H9 (cell line): ENCODE results near the gene POLR2A. TPM values are rescaled to one million over a fixed set of nuclear protein-coding genes. Genes with fewer than 3 reads are reported as not detected.

ENCODE experiments used
- DNase-seq: peaks from one replicate; pipeline ENCODE4 v3.0.0-alpha.2; 2017
- H2AFZ ChIP-seq: one replicate; pipeline ENCODE4 v1.6.1; 2013; ENCODE audit warnings: mild to moderate bottlenecking, low read length, control low read depth, moderate library complexity
- H2AK5ac ChIP-seq: 2 replicates; pipeline ENCODE4 v1.6.1; 2013; ENCODE audit warnings: low read length, control low read depth, mixed read lengths; ENCODE audit not compliant: insufficient read length
- H2BK120ac ChIP-seq: one replicate; pipeline ENCODE4 v1.6.1; 2013; ENCODE audit warnings: low read depth, mild to moderate bottlenecking, low read length, control low read depth, inconsistent platforms; ENCODE audit not compliant: poor library complexity, severe bottlenecking
- H2BK12ac ChIP-seq: 2 replicates; pipeline ENCODE4 v1.6.1; 2013; ENCODE audit warnings: low read length, control low read depth, mixed read lengths, low read depth; ENCODE audit not compliant: insufficient read length
- H2BK15ac ChIP-seq: 2 replicates; pipeline ENCODE4 v1.6.1; 2013; ENCODE audit warnings: low read depth, low read length, control low read depth
- H2BK20ac ChIP-seq: one replicate; pipeline ENCODE4 v1.6.1; 2013; ENCODE audit warnings: low read depth, mild to moderate bottlenecking, low read length, control low read depth, inconsistent platforms; ENCODE audit not compliant: poor library complexity, severe bottlenecking
- H2BK5ac ChIP-seq: 2 replicates; pipeline ENCODE4 v1.6.1; 2013; ENCODE audit warnings: low read length, control low read depth, mixed read lengths; ENCODE audit not compliant: insufficient read length
- H3K14ac ChIP-seq: 2 replicates; pipeline ENCODE4 v1.6.1; 2013; ENCODE audit warnings: low read length, control low read depth; ENCODE audit not compliant: insufficient read depth
- H3K18ac ChIP-seq: 2 replicates; pipeline ENCODE4 v1.6.1; 2013; ENCODE audit warnings: low read depth, mild to moderate bottlenecking, mixed read lengths, low read length, control low read depth; ENCODE audit not compliant: insufficient read length
- H3K23ac ChIP-seq: 2 replicates; pipeline ENCODE4 v1.6.1; 2013; ENCODE audit warnings: low read length, control low read depth, mixed read lengths, low read depth; ENCODE audit not compliant: insufficient read length
- H3K23me2 ChIP-seq: 2 replicates; pipeline ENCODE4 v1.6.1; 2013; ENCODE audit warnings: low read depth, mild to moderate bottlenecking, mixed read lengths, low read length, control low read depth; ENCODE audit not compliant: insufficient read length, poor library complexity, severe bottlenecking
- H3K27ac ChIP-seq: 2 replicates; pipeline ENCODE4 v1.5.1; 2013; ENCODE audit warnings: low read length, control low read depth, mixed read lengths, low read depth; ENCODE audit not compliant: insufficient read length
- H3K27me3 ChIP-seq: 2 replicates; pipeline ENCODE4 v1.6.1; 2013; ENCODE audit warnings: low read length, control low read depth, inconsistent platforms; ENCODE audit not compliant: insufficient read depth
- H3K4ac ChIP-seq: 2 replicates; pipeline ENCODE4 v1.6.1; 2013; ENCODE audit warnings: low read depth, mild to moderate bottlenecking, control low read depth, inconsistent platforms, low read length, moderate library complexity
- H3K4me1 ChIP-seq: 2 replicates; pipeline ENCODE4 v1.6.1; 2013; ENCODE audit warnings: low read length, control low read depth, inconsistent platforms; ENCODE audit not compliant: insufficient read depth
- H3K4me2 ChIP-seq: 2 replicates; pipeline ENCODE4 v1.6.1; 2013; ENCODE audit warnings: low read length, control low read depth, mixed read lengths; ENCODE audit not compliant: insufficient read length, insufficient read depth
- H3K56ac ChIP-seq: 2 replicates; pipeline ENCODE4 v1.6.1; 2013; ENCODE audit warnings: low read depth, mild to moderate bottlenecking, mixed read lengths, low read length, control low read depth; ENCODE audit not compliant: insufficient read length
- H3K79me1 ChIP-seq: 2 replicates; pipeline ENCODE4 v1.6.1; 2013; ENCODE audit warnings: low read depth, mild to moderate bottlenecking, moderate library complexity, low read length, control low read depth, inconsistent platforms; ENCODE audit not compliant: insufficient read depth, poor library complexity, severe bottlenecking
- H3K79me2 ChIP-seq: 2 replicates; pipeline ENCODE4 v1.6.1; 2013; ENCODE audit warnings: low read length, control low read depth, inconsistent platforms; ENCODE audit not compliant: insufficient read depth
- H3K9ac ChIP-seq: 2 replicates; pipeline ENCODE4 v1.6.1; 2013; ENCODE audit warnings: low read length, control low read depth, mixed read lengths; ENCODE audit not compliant: insufficient read length; ENCODE audit errors: extremely low read depth
- H3K9me3 ChIP-seq: one replicate; pipeline ENCODE4 v1.6.1; 2013; ENCODE audit warnings: low read depth, low read length, inconsistent platforms; ENCODE audit not compliant: control insufficient read depth
- H3T11ph ChIP-seq: one replicate; pipeline ENCODE4 v1.6.1; 2013; ENCODE audit warnings: mild to moderate bottlenecking, low read length, control low read depth, inconsistent platforms
- H4K20me1 ChIP-seq: one replicate; pipeline ENCODE4 v1.6.1; 2013; ENCODE audit not compliant: control insufficient read depth, insufficient read length, insufficient read depth
- H4K5ac ChIP-seq: 2 replicates; pipeline ENCODE4 v1.6.1; 2013; ENCODE audit warnings: low read depth, mild to moderate bottlenecking, mixed read lengths, low read length, control low read depth; ENCODE audit not compliant: insufficient read length
- H4K8ac ChIP-seq: replicated peaks from 2 replicates; pipeline ENCODE4 v1.6.1; 2013; ENCODE audit warnings: low read length, control low read depth, mixed read lengths, low read depth; ENCODE audit not compliant: insufficient read length
- H4K91ac ChIP-seq: 2 replicates; pipeline ENCODE4 v1.6.1; 2013; ENCODE audit warnings: low read depth, mild to moderate bottlenecking, moderate library complexity, mixed read lengths, low read length, control low read depth; ENCODE audit not compliant: insufficient read length
- H3K27ac Mint-ChIP-seq, 3 experiments: 2 replicates in 2 of 3; 3 replicates in 1 of 3; pipeline ENCODE4 v1.8.0; 2020 to 2021; ENCODE audit warnings: mixed read lengths in 3 of 3, mild to moderate bottlenecking in 1 of 3, moderate library complexity in 1 of 3
- H3K27me3 Mint-ChIP-seq: 2 replicates; pipeline ENCODE4 v1.8.0; 2021; ENCODE audit warnings: low read depth, mild to moderate bottlenecking, moderate library complexity, mixed read lengths
- H3K36me3 Mint-ChIP-seq, 3 experiments: 2 replicates in 2 of 3; 3 replicates in 1 of 3; pipeline ENCODE4 v1.8.0; 2020 to 2021; ENCODE audit warnings: low read depth in 3 of 3, mixed read lengths in 3 of 3; ENCODE audit not compliant: insufficient read depth in 1 of 3
- H3K4me1 Mint-ChIP-seq, 2 experiments: 2 replicates each; pipeline ENCODE4 v1.8.0; 2020; ENCODE audit warnings: mixed read lengths in 2 of 2
- H3K4me3 Mint-ChIP-seq, 2 experiments: 2 replicates in 1 of 2; 3 replicates in 1 of 2; pipeline ENCODE4 v1.8.0; 2020 to 2021; ENCODE audit warnings: mild to moderate bottlenecking in 2 of 2, mixed read lengths in 2 of 2, moderate library complexity in 1 of 2
- H3K9me3 Mint-ChIP-seq, 2 experiments: 2 replicates in 1 of 2; 3 replicates in 1 of 2; pipeline ENCODE4 v1.8.0; 2020; ENCODE audit warnings: mild to moderate bottlenecking in 2 of 2, mixed read lengths in 2 of 2, moderate library complexity in 1 of 2
- CTCF ChIP-seq: fragments of 200-600 bp; sonication (generic); conservative IDR thresholded peaks from 3 replicates; pipeline ENCODE4 v1.8.0; 2021; ENCODE audit warnings: antibody characterized with exemption, mild to moderate bottlenecking
- WGBS: extraction: QIAGEN DNeasy Blood & Tissue Kit; methylation state at CpG from one replicate; pipeline ENCODE4 v1.1.7; 2013; ENCODE audit warnings: missing lambda C conversion rate, low lambda C conversion rate, mixed read lengths; ENCODE audit not compliant: insufficient read length; ENCODE audit errors: extremely low coverage; 5-methylcytosine and 5-hydroxymethylcytosine counted together
- total RNA-seq: library from RNA; stranded (reverse); gene quantifications from 2 replicates; pipeline ENCODE4 v1.2.1, GENCODE V29; 2021

The POLR2A gene
- total RNA-seq, 1 experiment from 2014 or later = 153 TPM

GRCh38 chr17:7512105-7512504 lies 27.9 kb downstream of the POLR2A start:
- no CpG with 5 or more reads among the region's 15 CpGs for WGBS
- H3T11ph ChIP-seq = no peak overlapping the region

More at GRCh38 chr17:7512105-7512504, 27.9 kb downstream of the POLR2A start:
- peaks cover 42 to 80% (median 72%) of the 10 kb centered on the region in 3 experiments for H3K36me3 Mint-ChIP-seq
- Histone ChIP-seq H2BK120ac (no peak overlapping the region), H3K23me2 (no peaks in the 10 kb centered on the region), H3K79me1 (no peaks in the 10 kb centered on the region), H4K8ac (no peak overlapping the region), H3K27me3 (no peaks in the 10 kb centered on the region), H2AFZ (no peak overlapping the region), H2AK5ac (no peak overlapping the region), H4K20me1 (no peaks in the 10 kb centered on the region), H3K4me1 (no peaks in the 10 kb centered on the region), H4K91ac (no peak overlapping the region), H3K9me3 (no peaks in the 10 kb centered on the region), H3K79me2 (no peaks in the 10 kb centered on the region), H2BK20ac (no peak overlapping the region), H3K4me2 (no peak overlapping the region), H3K4ac (no peak overlapping the region), H3K56ac (no peak overlapping the region), H3K23ac (no peak overlapping the region), H3K18ac (no peak overlapping the region), H2BK12ac (no peak overlapping the region), H4K5ac (no peak overlapping the region), H2BK5ac (no peak overlapping the region), H3K14ac (no peak overlapping the region), H3K9ac (no peak overlapping the region), H2BK15ac (no peak overlapping the region), H3K27ac (no peak overlapping the region)
- H3K4me3 Mint-ChIP-seq = no peak overlapping the region
- no peak for DNase-seq
- no peaks in the 10 kb centered on the region for H3K4me1 Mint-ChIP-seq
- TF ChIP-seq CTCF = no peak
- no peak overlapping the region for H3K27ac Mint-ChIP-seq
- H3K27me3 Mint-ChIP-seq = no peaks in the 10 kb centered on the region
- H3K9me3 Mint-ChIP-seq = no peaks in the 10 kb centered on the region
